ENCODE data around the gene HORMAD2. TPM values are rescaled to one million over a fixed set of nuclear protein-coding genes. Genes with fewer than 3 reads are reported as not detected.

The HORMAD2 gene
- total RNA-seq, 1 experiment from 2014 or later, result not detected

- intact Hi-C loops (cut with micrococcal nuclease; ENCODE audit: unreplicated experiment), result no loop called here
- H3K4me3 Mint-ChIP-seq (ENCODE audit: low read depth, unreplicated experiment), result no peak overlapping the region
- H3K4me1 Mint-ChIP-seq (ENCODE audit: low read depth, unreplicated experiment), result peaks cover 63% of the 10 kb centered on the region
- no peak for TF ChIP-seq CTCF (IDR thresholded peaks at IDR 0.05; ENCODE audit: unreplicated experiment)
- no TSS peak for BruUV-seq (replicated peaks)
- CTCF ChIA-PET, result no interaction called here
- H3K9me3 Mint-ChIP-seq (ENCODE audit: low read depth, unreplicated experiment), result no peaks in the 10 kb centered on the region
- peaks cover 35% of the 10 kb centered on the region for H3K36me3 Mint-ChIP-seq (ENCODE audit: insufficient read depth, unreplicated experiment)
- H3K27me3 Mint-ChIP-seq (ENCODE audit: unreplicated experiment), result no peaks in the 10 kb centered on the region
- no peak for DNase-seq
- no peak overlapping the region for H3K27ac Mint-ChIP-seq (ENCODE audit: unreplicated experiment)
Measured at GRCh38 chr22:30041475-30041874, 38.8 kb upstream of the HORMAD2 start.

- H3K27ac Mint-ChIP-seq (ENCODE audit: unreplicated experiment), result no peak overlapping the region
- no peaks in the 10 kb centered on the region for H3K27me3 Mint-ChIP-seq (ENCODE audit: unreplicated experiment)
- CTCF ChIA-PET, result no interaction called here
- TF ChIP-seq CTCF (IDR thresholded peaks at IDR 0.05; ENCODE audit: unreplicated experiment), result no peak
- no peak overlapping the region for H3K4me3 Mint-ChIP-seq (ENCODE audit: low read depth, unreplicated experiment)
- BruUV-seq (replicated peaks), result no TSS peak
- peaks cover 58% of the 10 kb centered on the region for H3K4me1 Mint-ChIP-seq (ENCODE audit: low read depth, unreplicated experiment)
- H3K9me3 Mint-ChIP-seq (ENCODE audit: low read depth, unreplicated experiment), result no peaks in the 10 kb centered on the region
- intact Hi-C loops (cut with micrococcal nuclease; ENCODE audit: unreplicated experiment), result no loop called here
- DNase-seq, result no peak
- H3K36me3 Mint-ChIP-seq (ENCODE audit: insufficient read depth, unreplicated experiment), result peaks cover 33% of the 10 kb centered on the region
Measured at GRCh38 chr22:30041881-30042280, 38.4 kb upstream of the HORMAD2 start.

DNA sequence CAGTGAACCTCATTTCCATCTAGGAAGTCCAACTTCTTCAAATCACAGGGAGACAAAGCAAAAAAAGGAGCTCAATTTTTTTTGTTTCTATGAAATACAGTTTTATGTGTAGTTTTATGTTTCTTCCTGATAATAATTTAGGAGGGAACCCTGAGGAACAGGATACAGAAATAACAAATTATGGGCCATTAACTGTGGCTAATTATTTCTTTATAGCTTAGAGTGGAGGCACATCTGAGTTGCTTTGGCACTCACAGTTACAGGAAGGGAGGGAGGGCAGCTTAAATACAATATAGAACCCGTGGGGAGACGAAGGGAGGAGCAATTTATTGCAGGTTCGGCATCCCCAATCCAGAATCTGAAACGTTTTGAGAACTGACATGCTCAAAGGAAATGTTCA, 37.1 kb upstream of the HORMAD2 start:
- H3K27ac Mint-ChIP-seq (ENCODE audit: unreplicated experiment), result peak overlapping the region; percentile 97
- peaks cover 46% of the 10 kb centered on the region for H3K4me1 Mint-ChIP-seq (ENCODE audit: low read depth, unreplicated experiment)
- H3K27me3 Mint-ChIP-seq (ENCODE audit: unreplicated experiment), result no peaks in the 10 kb centered on the region
- no peaks in the 10 kb centered on the region for H3K9me3 Mint-ChIP-seq (ENCODE audit: low read depth, unreplicated experiment)
- BruUV-seq (replicated peaks), result no TSS peak
- intact Hi-C loops (cut with micrococcal nuclease; ENCODE audit: unreplicated experiment), result no loop called here
- H3K36me3 Mint-ChIP-seq (ENCODE audit: insufficient read depth, unreplicated experiment), result peaks cover 31% of the 10 kb centered on the region
- CTCF ChIA-PET, result interaction anchor here (0.6 kb wide), 1 partner anchor 146 kb away, joined by 3 read pairs; no protein-coding TSS in a partner anchor
- no peak for DNase-seq
- TF ChIP-seq CTCF (IDR thresholded peaks at IDR 0.05; ENCODE audit: unreplicated experiment), result no peak
- H3K4me3 Mint-ChIP-seq (ENCODE audit: low read depth, unreplicated experiment), result no peak overlapping the region

DNA sequence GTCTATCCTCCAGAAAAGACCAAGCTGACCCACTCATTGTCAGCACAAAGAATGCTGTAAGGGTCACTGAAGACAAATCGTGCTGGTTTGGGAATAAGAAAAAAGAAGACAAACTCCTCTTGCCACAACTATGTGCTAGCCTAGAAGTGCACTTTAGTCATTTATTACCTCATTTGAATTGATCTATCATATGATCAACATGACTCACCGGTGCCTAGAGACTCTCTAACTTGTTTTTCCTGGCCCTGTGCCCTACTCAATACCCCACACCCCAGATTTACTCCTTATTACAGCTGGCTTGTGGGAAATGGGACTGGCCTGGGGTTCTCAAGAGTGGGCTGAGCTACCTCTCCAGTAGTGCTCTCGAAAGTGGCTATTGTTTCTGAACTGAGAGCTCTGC, 35.9 kb upstream of the HORMAD2 start:
- CTCF ChIA-PET, result interaction anchor here (0.5 kb wide), 1 partner anchor 24 kb away, joined by 4 read pairs; no protein-coding TSS in a partner anchor
- peak; percentile 81 for DNase-seq
- BruUV-seq (replicated peaks), result no TSS peak
- H3K4me3 Mint-ChIP-seq (ENCODE audit: low read depth, unreplicated experiment), result peak overlapping the region; percentile 59
- peaks cover 37% of the 10 kb centered on the region for H3K4me1 Mint-ChIP-seq (ENCODE audit: low read depth, unreplicated experiment)
- H3K27me3 Mint-ChIP-seq (ENCODE audit: unreplicated experiment), result no peaks in the 10 kb centered on the region
- intact Hi-C loops (cut with micrococcal nuclease; ENCODE audit: unreplicated experiment), result loop anchor here (2.0 kb wide), 1 partner anchor 44 kb away; no protein-coding TSS in a partner anchor
- no peak for TF ChIP-seq CTCF (IDR thresholded peaks at IDR 0.05; ENCODE audit: unreplicated experiment)
- peak overlapping the region; percentile 97 for H3K27ac Mint-ChIP-seq (ENCODE audit: unreplicated experiment)
- H3K36me3 Mint-ChIP-seq (ENCODE audit: insufficient read depth, unreplicated experiment), result peaks cover 24% of the 10 kb centered on the region
- H3K9me3 Mint-ChIP-seq (ENCODE audit: low read depth, unreplicated experiment), result no peaks in the 10 kb centered on the region

Measured in Calu3 (cell line).